Gastroesophageal sphincter (tissue), 4 donors: ENCODE results near the gene RTBDN. TPM values are rescaled to one million over a fixed set of nuclear protein-coding genes. Genes with fewer than 3 reads are reported as not detected.

ENCODE experiments used
- ATAC-seq: fragments of 150-250 bp; one replicate; pipeline ENCODE4 v1.9.1; 2016; ENCODE audit warnings: mild to moderate bottlenecking, moderate library complexity
- H3K27ac ChIP-seq, 4 donors: fragments of 200-600 bp; sonication (generic) in 3 of 4; 1 replicate in 3 of 4; 2 replicates in 1 of 4; pipeline ENCODE4 v1.5.1; 2016 to 2019
- H3K27me3 ChIP-seq: fragments of 200-600 bp; sonication (generic); one replicate; pipeline ENCODE4 v1.5.1; 2019
- H3K36me3 ChIP-seq, 2 donors: fragments of 200-600 bp; sonication (generic); one replicate each; pipeline ENCODE4 v1.5.1; 2019; ENCODE audit warnings: control low read depth in 1 of 2
- H3K4me1 ChIP-seq, 3 donors: fragments of 200-600 bp; sonication (generic); 1 replicate in 2 of 3; 2 replicates in 1 of 3; pipeline ENCODE4 v1.5.1; 2016 to 2019; ENCODE audit warnings: control low read depth in 2 of 3
- H3K4me3 ChIP-seq, 2 donors: fragments of 200-600 bp; sonication (generic); one replicate each; pipeline ENCODE4 v1.5.1; 2019; ENCODE audit warnings: mild to moderate bottlenecking in 1 of 2, moderate library complexity in 1 of 2
- H3K9me3 ChIP-seq, 3 donors: fragments of 200-600 bp; sonication (generic); one replicate each; pipeline ENCODE4 v1.5.1; 2017 to 2019; ENCODE audit warnings: control low read depth in 2 of 3
- CTCF ChIP-seq, 4 experiments: fragments of 200-600 bp in 2 of 4; fragments of 450-650 bp in 2 of 4; sonication (generic) in 1 of 4; IDR thresholded peaks; one replicate each; pipeline ENCODE4 v1.5.1; 2017 to 2019; ENCODE audit warnings: antibody characterized with exemption in 4 of 4, mild to moderate bottlenecking in 2 of 4, moderate library complexity in 2 of 4
- EP300 ChIP-seq: sonication (generic); formaldehyde crosslinking; IDR thresholded peaks from one replicate; pipeline ENCODE4 v1.6.1; 2017; ENCODE audit warnings: antibody characterized with exemption, mild to moderate bottlenecking
- POLR2A ChIP-seq, 2 donors: fragments of 450-650 bp; IDR thresholded peaks; one replicate each; pipeline ENCODE4 v1.6.1; 2017; ENCODE audit warnings: antibody characterized with exemption in 2 of 2, mild to moderate bottlenecking in 2 of 2, moderate library complexity in 1 of 2
- POLR2AphosphoS5 ChIP-seq: sonication (generic); formaldehyde crosslinking; IDR thresholded peaks from one replicate; pipeline ENCODE4 v1.6.1; 2017; ENCODE audit warnings: antibody characterized with exemption
- WGBS, 2 donors: methylation state at CpG; one replicate each; pipeline ENCODE4 v1.1.5; 2018; ENCODE audit warnings: low coverage in 1 of 2; 5-methylcytosine and 5-hydroxymethylcytosine counted together
- total RNA-seq, 4 donors: library from RNA; depleted of rRNA; stranded (reverse); fragments of >200 nt; gene quantifications; one replicate each; pipeline ENCODE4 v1.1.0, GENCODE V29; 2016

The RTBDN gene
- total RNA-seq, 4 donors from 2014 or later = 1.1 TPM; not detected in 3

- H3K4me3 ChIP-seq = no peak overlapping the region
These were observed 48.1 kb downstream of the RTBDN start for GRCh38 chr19:12786141-12786870.

GRCh38 chr19:12785431-12786031 is 48.8 kb downstream of the RTBDN start:
- WGBS, 2 donors = 75 to 83% methylated on average over 2 to 4 of the region's 4 CpGs
- peak overlapping the region; percentile 12 to 100 (median 98) for H3K27ac ChIP-seq
- no peak for TF ChIP-seq EP300
- TF ChIP-seq POLR2A (IDR thresholded peaks at IDR 0.05) = peak in 1 of 2 donors; percentile 1
- no peak for ATAC-seq
- peaks cover 0 to 85% (median 51%) of the 10 kb centered on the region in 3 donors for H3K4me1 ChIP-seq
- H3K4me3 ChIP-seq = peak overlapping the region in 1 of 2 donors; percentile 3
- H3K36me3 ChIP-seq = no peaks in the 10 kb centered on the region
- no peaks in the 10 kb centered on the region for H3K9me3 ChIP-seq
- no peaks in the 10 kb centered on the region for H3K27me3 ChIP-seq

More at GRCh38 chr19:12786141-12786870, 48.1 kb downstream of the RTBDN start:
- WGBS, 2 donors = 80% methylated on average over 2 of the region's 18 CpGs; no CpG with 5 or more reads in 1 of the 2 donors
- TF ChIP-seq POLR2A (IDR thresholded peaks at IDR 0.05) = peak in 1 of 2 donors; percentile 28
- TF ChIP-seq CTCF (IDR thresholded peaks at IDR 0.05) = no peak
- Histone ChIP-seq H3K36me3 (no peaks in the 10 kb centered on the region), H3K4me1 (peaks cover 0 to 92% (median 51%) of the 10 kb centered on the region in 3 donors), H3K27me3 (no peaks in the 10 kb centered on the region), H3K27ac (peak overlapping the region; percentile 12 to 100 (median 98)), H3K9me3 (no peaks in the 10 kb centered on the region)
- ATAC-seq = no peak

GRCh38 chr19:12784871-12785430 is 49.4 kb downstream of the RTBDN start:
- H3K27ac ChIP-seq = peak overlapping the region in 3 of 4 donors; percentile 98 to 100 (median 99)
- WGBS, 2 donors = 38 to 46% methylated on average over 3 to 5 of the region's 5 CpGs
- H3K4me1 ChIP-seq = peaks cover 0 to 81% (median 51%) of the 10 kb centered on the region in 3 donors
- H3K36me3 ChIP-seq = no peaks in the 10 kb centered on the region
- no peaks in the 10 kb centered on the region for H3K9me3 ChIP-seq
- peak overlapping the region in 1 of 2 donors; percentile 3 for H3K4me3 ChIP-seq
- no peak for ATAC-seq
- TF ChIP-seq EP300 (no peak), POLR2AphosphoS5 (no peak), POLR2A (IDR thresholded peaks at IDR 0.05) (no peak), CTCF (IDR thresholded peaks at IDR 0.05) (no peak)
- H3K27me3 ChIP-seq = no peaks in the 10 kb centered on the region

GRCh38 chr19:12784394-12784870 is 49.9 kb downstream of the RTBDN start:
- no peaks in the 10 kb centered on the region for H3K9me3 ChIP-seq
- no peak for ATAC-seq
- peaks cover 0 to 85% (median 51%) of the 10 kb centered on the region in 3 donors for H3K4me1 ChIP-seq
- 60% methylated on average over 4 to 10 of the region's 10 CpGs for WGBS, 2 donors
- H3K4me3 ChIP-seq = no peak overlapping the region
- peak overlapping the region; percentile 67 to 100 (median 98) for H3K27ac ChIP-seq
- H3K27me3 ChIP-seq = no peaks in the 10 kb centered on the region
- TF ChIP-seq POLR2A (IDR thresholded peaks at IDR 0.05) = no peak
- TF ChIP-seq POLR2AphosphoS5 = no peak
- no peak for TF ChIP-seq CTCF (IDR thresholded peaks at IDR 0.05)
- TF ChIP-seq EP300 = no peak
- H3K36me3 ChIP-seq = no peaks in the 10 kb centered on the region

- no peak for ATAC-seq
- Histone ChIP-seq H3K4me1 (peaks cover 0 to 85% (median 50%) of the 10 kb centered on the region in 3 donors), H3K9me3 (no peaks in the 10 kb centered on the region), H3K27ac (peak overlapping the region; percentile 67 to 100 (median 98)), H3K27me3 (no peaks in the 10 kb centered on the region), H3K36me3 (no peaks in the 10 kb centered on the region), H3K4me3 (no peak overlapping the region)
- WGBS, 2 donors = 17% methylated on average over 2 of the region's 19 CpGs; no CpG with 5 or more reads in 1 of the 2 donors
- TF ChIP-seq POLR2AphosphoS5 = no peak
- no peak for TF ChIP-seq EP300
- TF ChIP-seq CTCF (IDR thresholded peaks at IDR 0.05) = no peak
- TF ChIP-seq POLR2A (IDR thresholded peaks at IDR 0.05) = no peak
These were observed 50.5 kb downstream of the RTBDN start for GRCh38 chr19:12783849-12784393.
